Coronary artery (tissue), 2 donors: Measurements from ENCODE around the gene SLC26A8.
"Not testable (repeated sequence)": the region's sequence is repeated elsewhere in the genome, so short reads cannot be mapped to it uniquely, and the experiment has no call there.

ENCODE experiments used
- DNase-seq: peaks from one replicate; pipeline ENCODE4 v3.0.0-alpha.2; 2017; ENCODE audit warnings: low spot score
- H3K27ac ChIP-seq, 2 donors: fragments of 200-600 bp; sonication (generic); one replicate each; pipeline ENCODE4 v1.5.1; 2016 to 2019
- H3K4me3 ChIP-seq: fragments of 200-600 bp; sonication (generic); 2 replicates; pipeline ENCODE4 v1.5.1; 2016; ENCODE audit warnings: mild to moderate bottlenecking, moderate library complexity
- CTCF ChIP-seq: fragments of 200-600 bp; sonication (generic); IDR thresholded peaks from one replicate; pipeline ENCODE4 v1.5.1; 2019; ENCODE audit warnings: antibody characterized with exemption

Gene SLC26A8

GRCh38 chr6:35924146-35924545 is 100.3 kb downstream of the SLC26A8 start:
- TF ChIP-seq CTCF, result no peak
- no peak overlapping the region for H3K27ac ChIP-seq
- no peak for DNase-seq
- H3K4me3 ChIP-seq, result no peak overlapping the region

GRCh38 chr6:35922139-35922554 is 102.3 kb downstream of the SLC26A8 start:
- no peak for TF ChIP-seq CTCF
- H3K27ac ChIP-seq, result no peak overlapping the region
- no peak for DNase-seq
- no peak overlapping the region for H3K4me3 ChIP-seq

- DNase-seq, result peak; percentile 88
- TF ChIP-seq CTCF, result no peak
These were observed 103.4 kb downstream of the SLC26A8 start, which contains the start of gene SRPK1 for GRCh38 chr6:35920793-35921732. Gene SRPK1 (minus strand): TSS chr6:35921098. CDS start chr6:35921056, 42 bp downstream.

GRCh38 chr6:35919827-35920751 is 104.4 kb downstream of the SLC26A8 start:
- DNase-seq, result no peak
- Histone ChIP-seq H3K4me3 (peak overlapping the region; percentile 97), H3K27ac (peak overlapping the region; percentile 65 to 80)
- no peak for TF ChIP-seq CTCF

More at GRCh38 chr6:35920793-35921732, 103.4 kb downstream of the SLC26A8 start, which contains the start of gene SRPK1:
- H3K4me3 ChIP-seq, result peak within 1 kb of the TSS; percentile 97
- peak within 1 kb of the TSS; percentile 65 to 80 for H3K27ac ChIP-seq

GRCh38 chr6:35919085-35919826 is 105.2 kb downstream of the SLC26A8 start:
- H3K27ac ChIP-seq, result peak overlapping the region in 1 of 2 donors; percentile 80
- no peak for TF ChIP-seq CTCF
- H3K4me3 ChIP-seq, result peak overlapping the region; percentile 97
- no peak for DNase-seq

GRCh38 chr6:35916893-35917292 is 107.5 kb downstream of the SLC26A8 start:
- DNase-seq, H3K4me3 ChIP-seq, H3K27ac ChIP-seq: not testable (repeated sequence)
